ENCODE measurements around the gene SGMS2. TPM values are rescaled to one million over a fixed set of nuclear protein-coding genes. Genes with fewer than 3 reads are reported as not detected.

SGMS2 gene
- polyA plus RNA-seq, 2 of the 4 experiments (the other 2 are of a cell fraction): 8.5 to 22.6 TPM

- Histone ChIP-seq H3K4me3 (no peak overlapping the region), H3K27ac (no peak overlapping the region), H3K4me2 (no peak overlapping the region), H3K4me1 (peaks cover 19% of the 10 kb centered on the region), H3K9me3 (peaks cover 5% of the 10 kb centered on the region; the same call in 1 of the 3 replicates)
- ChIA-PET POLR2A (no interaction called here), CTCF (interaction anchor here (0.6 to 1.0 kb wide), 4 partner anchors 10 to 701 kb away, joined by 3 to 4 read pairs (median 3); no protein-coding TSS in a partner anchor)
- TF ChIP-seq CHD4 (IDR thresholded peaks at IDR 0.05; ENCODE audit: borderline replicate concordance) (no peak), HOXA7 (CRISPR knock-in tag; IDR thresholded peaks at IDR 0.05) (no peak), RAD21 (conservative IDR thresholded peaks at IDR 0.05 in 1 of 2, IDR thresholded peaks at IDR 0.05 in 1 of 2) (no peak), PBX3 (IDR thresholded peaks at IDR 0.05) (no peak), ESRRA (IDR thresholded peaks at IDR 0.05; ENCODE audit: borderline replicate concordance, low read length) (no peak), HES2 (IDR thresholded peaks at IDR 0.05) (no peak), HMGXB4 (CRISPR knock-in tag; IDR thresholded peaks at IDR 0.05; ENCODE audit: borderline replicate concordance) (no peak), MAZ (IDR thresholded peaks at IDR 0.05; ENCODE audit: borderline replicate concordance, low read depth, low read length) (no peak), CTCF (IDR thresholded peaks at IDR 0.05) (no peak), NPAS2 (CRISPR knock-in tag; IDR thresholded peaks at IDR 0.05; ENCODE audit: borderline replicate concordance) (no peak), NR3C1 (IDR thresholded peaks at IDR 0.05) (no peak)
- FAIRE-seq (no peak), ATAC-seq (no peak), DNase-seq (ENCODE audit: low read depth in 1 of 2, low spot score in 1 of 2) (no peak)
- WGBS (ENCODE audit: missing lambda C conversion rate): 87% methylated on average over 4 of the region's 4 CpGs
Observed at GRCh38 chr4:107893171-107894137, 68.7 kb downstream of the SGMS2 start.

GRCh38 chr4:107894138-107894603, 69.4 kb downstream of the SGMS2 start:
- H3K4me2 ChIP-seq: no peak overlapping the region
- 86% methylated on average over 6 of the region's 6 CpGs for WGBS (ENCODE audit: missing lambda C conversion rate)
- no peaks in the 10 kb centered on the region; the same call in 2 of the 3 replicates for H3K9me3 ChIP-seq
- peaks cover 19% of the 10 kb centered on the region for H3K4me1 ChIP-seq
- ATAC-seq (no peak), FAIRE-seq (no peak), DNase-seq (ENCODE audit: low read depth in 1 of 2, low spot score in 1 of 2) (no peak)
- POLR2A ChIA-PET: no interaction called here
- CTCF ChIA-PET: interaction anchor here (1.0 kb wide), 2 partner anchors 11 kb away, joined by 3 to 4 read pairs; no protein-coding TSS in a partner anchor
- no peak overlapping the region for H3K27ac ChIP-seq
- H3K4me3 ChIP-seq: no peak overlapping the region
- TF ChIP-seq JUNB (IDR thresholded peaks at IDR 0.05) (no peak), MAZ (IDR thresholded peaks at IDR 0.05; ENCODE audit: borderline replicate concordance, low read depth, low read length) (no peak), HES2 (IDR thresholded peaks at IDR 0.05) (no peak), CHD2 (IDR thresholded peaks at IDR 0.05; ENCODE audit: low read length, partially characterized antibody) (no peak), EP300 (IDR thresholded peaks at IDR 0.05) (no peak), ATOH8 (CRISPR knock-in tag; IDR thresholded peaks at IDR 0.05; ENCODE audit: low read depth) (no peak), HOXA7 (CRISPR knock-in tag; IDR thresholded peaks at IDR 0.05) (no peak), HMGXB4 (CRISPR knock-in tag; IDR thresholded peaks at IDR 0.05; ENCODE audit: borderline replicate concordance) (no peak), SREBF2 (IDR thresholded peaks at IDR 0.05) (no peak), FOSL2 (IDR thresholded peaks at IDR 0.05) (no peak), FOSL2 (CRISPR knock-in tag; IDR thresholded peaks at IDR 0.05) (no peak), CTCF (IDR thresholded peaks at IDR 0.05) (no peak), RFX5 (IDR thresholded peaks at IDR 0.05) (no peak), GATA3 (IDR thresholded peaks at IDR 0.05; ENCODE audit: borderline replicate concordance) (no peak), E2F6 (IDR thresholded peaks at IDR 0.05; ENCODE audit: borderline replicate concordance, low read depth) (no peak), ZSCAN20 (CRISPR knock-in tag; IDR thresholded peaks at IDR 0.05) (no peak)

Data from A549 (cell line).